Kasumi-1 (cell line): ENCODE results near the gene GALNT7.
A peak's percentile ranks its signal among the peaks of the same experiment; 100 is the strongest.
"Not testable (repeated sequence)": the region's sequence is repeated elsewhere in the genome, so short reads cannot be mapped to it uniquely, and the experiment has no call there.

Experiments
- DNase-seq, 2 experiments: peaks; one replicate each; lab custom pipeline; 2025; lab: John Stamatoyannopoulos, UW

The GALNT7 gene, protein sequence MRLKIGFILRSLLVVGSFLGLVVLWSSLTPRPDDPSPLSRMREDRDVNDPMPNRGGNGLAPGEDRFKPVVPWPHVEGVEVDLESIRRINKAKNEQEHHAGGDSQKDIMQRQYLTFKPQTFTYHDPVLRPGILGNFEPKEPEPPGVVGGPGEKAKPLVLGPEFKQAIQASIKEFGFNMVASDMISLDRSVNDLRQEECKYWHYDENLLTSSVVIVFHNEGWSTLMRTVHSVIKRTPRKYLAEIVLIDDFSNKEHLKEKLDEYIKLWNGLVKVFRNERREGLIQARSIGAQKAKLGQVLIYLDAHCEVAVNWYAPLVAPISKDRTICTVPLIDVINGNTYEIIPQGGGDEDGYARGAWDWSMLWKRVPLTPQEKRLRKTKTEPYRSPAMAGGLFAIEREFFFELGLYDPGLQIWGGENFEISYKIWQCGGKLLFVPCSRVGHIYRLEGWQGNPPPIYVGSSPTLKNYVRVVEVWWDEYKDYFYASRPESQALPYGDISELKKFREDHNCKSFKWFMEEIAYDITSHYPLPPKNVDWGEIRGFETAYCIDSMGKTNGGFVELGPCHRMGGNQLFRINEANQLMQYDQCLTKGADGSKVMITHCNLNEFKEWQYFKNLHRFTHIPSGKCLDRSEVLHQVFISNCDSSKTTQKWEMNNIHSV

DNA sequence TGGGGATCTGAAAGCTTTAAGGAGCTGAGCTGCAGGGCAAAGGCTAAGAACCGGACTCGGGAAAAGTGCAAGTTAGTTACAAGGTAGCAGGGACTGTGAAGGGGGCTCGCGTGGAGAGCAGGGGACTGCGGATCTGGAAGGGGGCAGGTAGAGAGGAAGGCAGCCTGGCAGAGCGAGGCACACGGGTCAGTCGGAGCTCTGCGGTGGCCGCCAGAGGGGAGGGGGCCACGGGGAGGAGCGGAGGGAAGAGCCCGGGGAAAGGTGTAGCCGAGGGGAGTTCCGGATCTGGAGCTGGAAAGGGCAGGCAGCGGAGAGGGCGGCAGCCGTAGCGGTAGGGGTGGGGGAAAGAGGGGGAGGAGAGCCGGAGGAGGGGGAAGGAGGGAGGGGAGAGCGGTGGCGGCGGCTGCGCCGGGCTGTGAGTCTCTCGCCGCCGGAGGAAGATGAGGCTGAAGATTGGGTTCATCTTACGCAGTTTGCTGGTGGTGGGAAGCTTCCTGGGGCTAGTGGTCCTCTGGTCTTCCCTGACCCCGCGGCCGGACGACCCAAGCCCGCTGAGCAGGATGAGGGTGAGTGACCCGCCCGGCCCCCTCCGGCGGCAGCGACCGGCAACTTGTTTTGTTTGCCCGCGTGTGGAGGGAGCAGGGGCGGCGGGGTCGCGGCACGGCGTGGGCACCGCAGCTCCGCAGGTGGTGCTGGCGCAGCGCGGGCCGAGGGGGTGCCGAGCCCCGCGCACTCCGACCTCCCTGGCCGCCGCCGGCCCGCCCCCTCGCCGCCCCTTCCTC, at the start of gene GALNT7:
Gene GALNT7 (plus strand): TSS at position 416 of the 782 bp plus-strand sequence. CDS start 25 bp downstream, at position 441.
- DNase-seq = peak; percentile 85 to 90

DNA sequence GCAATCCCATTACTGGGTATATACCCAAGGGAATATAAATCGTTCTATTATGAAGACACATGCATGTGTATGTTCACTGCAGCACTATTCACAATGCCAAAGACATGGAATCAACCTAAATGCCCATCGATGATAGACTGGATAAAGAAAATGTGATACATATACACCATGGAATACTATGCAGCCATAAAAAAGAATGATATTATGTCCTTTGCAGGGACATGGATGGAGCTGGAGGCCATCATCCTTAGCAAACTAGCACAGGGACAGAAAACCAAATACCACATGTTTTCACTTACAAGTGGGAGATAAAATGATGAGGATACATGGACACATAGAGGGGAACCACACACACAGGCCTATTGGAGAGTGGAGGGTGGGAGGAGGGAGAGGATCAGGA, 49.8 kb upstream of the GALNT7 start:
- DNase-seq = not testable (repeated sequence)

DNA sequence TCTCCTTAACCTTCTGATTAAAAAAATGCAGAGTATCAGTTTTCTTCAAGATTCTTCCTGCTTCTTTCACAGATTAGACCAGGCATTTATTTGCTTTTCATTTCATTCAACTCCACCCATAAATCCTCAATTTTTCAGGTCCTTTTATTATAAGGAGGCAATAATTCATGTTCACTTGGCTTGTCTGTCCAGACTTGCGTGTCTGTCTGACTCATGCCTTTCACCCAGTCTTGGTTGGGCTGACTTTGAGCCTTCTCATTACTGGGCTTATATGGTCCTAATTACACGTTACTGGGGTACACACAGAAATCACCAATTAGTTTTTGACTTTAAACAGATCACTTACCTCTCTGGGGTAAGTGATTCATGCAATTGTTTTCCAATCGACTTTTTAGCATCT, 48.8 kb upstream of the GALNT7 start:
- no peak for DNase-seq

DNA sequence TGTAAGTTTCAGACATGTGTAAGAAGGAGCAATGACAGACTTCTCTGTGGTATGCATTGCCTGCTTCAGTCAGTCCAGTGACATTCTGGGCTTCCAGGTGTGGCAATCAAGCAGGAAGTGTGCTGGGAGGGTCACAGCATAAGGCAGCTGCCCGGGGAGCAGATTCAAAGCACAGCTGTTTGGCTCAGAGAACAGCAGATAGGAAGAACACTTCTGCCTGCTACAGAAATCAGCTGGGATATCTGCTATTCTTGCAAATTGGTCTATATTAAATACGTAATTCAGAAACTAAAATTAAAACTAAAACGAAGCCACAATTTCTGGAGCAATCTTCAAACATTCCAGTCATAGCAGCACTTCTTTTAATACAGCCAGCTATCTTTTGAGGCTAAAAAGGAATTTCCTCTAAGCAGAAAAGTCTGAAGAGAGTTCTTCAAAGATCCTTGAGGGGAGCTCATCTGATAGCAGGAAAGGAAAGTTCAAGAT, 47.5 kb upstream of the GALNT7 start:
- peak; percentile 74 for DNase-seq

DNA sequence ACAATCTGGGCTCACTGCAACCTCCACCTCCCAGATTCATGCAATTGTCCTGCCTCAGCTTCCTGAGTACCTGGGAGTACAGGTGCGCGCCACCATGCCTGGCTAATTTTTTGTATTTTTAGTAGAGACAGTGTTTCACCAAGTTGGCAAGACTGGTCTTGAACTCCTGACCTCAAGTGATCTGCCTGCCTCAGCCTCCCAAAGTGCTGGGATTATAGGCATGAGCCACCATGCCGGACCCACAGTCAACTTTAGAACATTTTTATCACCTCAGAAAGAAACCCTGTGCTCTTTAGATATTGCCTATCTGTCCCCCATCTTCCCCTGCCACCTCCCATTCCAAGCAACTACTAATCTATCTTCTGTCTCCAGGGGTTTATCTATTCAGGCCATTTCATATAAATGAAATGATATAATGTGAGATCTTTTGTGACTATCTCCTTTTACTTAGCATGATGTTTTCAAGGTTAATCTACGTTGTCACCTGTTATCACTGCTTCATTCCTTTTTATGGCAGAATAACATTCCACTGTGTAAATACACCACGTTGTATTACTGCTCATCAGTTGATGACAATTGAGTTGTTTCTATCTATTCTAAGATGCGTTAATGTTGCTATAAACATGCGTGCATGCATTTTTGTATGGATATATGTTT, 44.3 kb upstream of the GALNT7 start:
- DNase-seq = no peak

DNA sequence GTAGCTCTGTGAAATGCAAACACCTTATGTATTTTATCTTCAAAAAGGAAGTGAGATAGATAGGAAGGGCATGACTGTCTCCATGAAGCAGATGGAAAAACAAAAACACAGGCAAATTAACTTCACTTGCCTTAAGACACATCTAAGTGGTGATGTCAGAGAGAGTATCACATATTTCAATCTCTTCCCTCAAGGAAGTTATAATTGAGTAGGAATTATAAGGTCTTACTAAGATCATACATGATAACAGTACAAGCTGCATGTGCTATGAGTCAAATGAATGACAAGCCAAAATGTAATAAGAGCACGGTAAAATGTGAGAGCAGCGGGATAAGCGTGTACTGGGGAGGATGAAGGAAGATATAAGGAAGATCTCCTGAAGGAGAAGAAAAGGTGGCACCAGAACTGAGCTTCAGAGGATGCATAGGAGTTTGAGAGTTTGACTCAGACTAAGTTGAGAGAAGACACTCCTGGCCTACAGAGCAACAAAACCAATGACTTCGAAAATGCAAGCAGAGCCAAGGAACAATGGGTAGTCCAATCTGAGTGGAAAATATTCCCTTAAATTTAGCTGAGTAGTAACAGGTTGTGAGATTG, 43.3 kb upstream of the GALNT7 start:
- no peak for DNase-seq

DNA sequence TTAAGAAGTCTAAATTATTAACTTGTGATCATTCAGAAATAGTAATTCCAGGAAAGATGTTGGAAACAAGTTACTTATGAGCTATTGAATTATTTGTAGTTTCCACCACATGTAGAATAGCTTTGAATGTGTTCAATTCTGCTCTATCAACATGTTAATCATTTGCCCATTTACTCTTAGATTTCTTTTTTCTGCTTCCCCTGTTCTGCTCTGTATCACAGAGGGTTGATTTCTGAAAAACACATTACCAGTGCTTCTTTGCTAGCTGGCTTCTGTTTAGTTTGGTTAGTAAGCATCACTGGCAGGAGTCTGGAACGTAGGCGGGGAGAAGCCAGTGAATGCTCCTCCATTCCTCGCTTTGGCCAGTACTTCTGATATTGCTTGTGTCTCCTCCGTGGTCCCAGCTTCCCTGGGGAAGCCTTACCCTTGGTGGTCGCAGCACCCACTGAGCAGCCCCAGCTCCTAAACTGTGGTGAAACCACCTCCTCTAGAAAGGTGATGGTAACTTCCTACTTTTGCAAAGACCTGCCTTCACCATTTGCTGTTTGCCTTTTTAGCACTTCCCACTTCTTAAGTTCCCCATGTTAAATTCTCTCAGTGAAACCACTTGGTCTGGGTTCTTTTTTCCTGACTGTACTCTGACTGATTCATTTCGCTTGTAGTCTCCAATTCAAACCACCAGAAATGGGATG, 40.3 kb upstream of the GALNT7 start:
- DNase-seq = peak; percentile 42 to 45

DNA sequence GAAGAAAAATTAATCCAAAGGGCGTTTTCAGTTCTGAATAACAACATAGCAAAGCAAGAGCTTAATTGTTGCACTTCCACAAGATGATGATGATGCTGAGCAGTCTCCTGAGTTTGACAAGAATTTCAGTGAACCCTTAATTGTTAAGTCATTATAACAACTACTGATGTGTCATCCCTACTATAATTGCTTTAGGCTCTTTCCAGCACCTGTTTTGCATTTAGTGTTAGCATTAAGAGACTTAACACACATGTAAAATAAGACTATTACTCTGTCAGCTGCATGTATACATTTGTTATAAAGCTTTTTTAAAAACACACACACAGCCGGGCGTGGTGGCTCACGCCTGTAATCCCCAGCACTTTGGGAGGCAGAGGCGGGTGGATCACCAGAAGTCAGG, 37.9 kb upstream of the GALNT7 start:
- DNase-seq = no peak

DNA sequence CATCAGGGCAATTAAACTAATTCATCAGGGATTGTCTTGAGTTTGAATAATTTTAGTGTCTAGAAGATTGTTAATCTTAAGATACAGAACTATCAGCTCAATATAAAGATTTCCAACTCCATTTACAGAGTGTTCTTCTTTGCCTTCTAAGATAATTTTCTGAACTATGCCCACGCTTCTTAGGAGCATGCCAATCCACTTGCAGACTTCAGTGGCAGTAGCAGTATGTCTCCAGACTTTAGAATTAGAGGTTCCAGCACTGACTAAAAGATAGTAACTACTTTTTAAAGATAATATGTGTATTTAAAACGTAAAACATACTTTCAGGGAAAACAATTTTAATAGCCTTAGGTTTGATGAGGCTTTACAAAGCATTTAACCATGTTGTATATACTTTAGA, 34.2 kb upstream of the GALNT7 start:
- no peak for DNase-seq

DNA sequence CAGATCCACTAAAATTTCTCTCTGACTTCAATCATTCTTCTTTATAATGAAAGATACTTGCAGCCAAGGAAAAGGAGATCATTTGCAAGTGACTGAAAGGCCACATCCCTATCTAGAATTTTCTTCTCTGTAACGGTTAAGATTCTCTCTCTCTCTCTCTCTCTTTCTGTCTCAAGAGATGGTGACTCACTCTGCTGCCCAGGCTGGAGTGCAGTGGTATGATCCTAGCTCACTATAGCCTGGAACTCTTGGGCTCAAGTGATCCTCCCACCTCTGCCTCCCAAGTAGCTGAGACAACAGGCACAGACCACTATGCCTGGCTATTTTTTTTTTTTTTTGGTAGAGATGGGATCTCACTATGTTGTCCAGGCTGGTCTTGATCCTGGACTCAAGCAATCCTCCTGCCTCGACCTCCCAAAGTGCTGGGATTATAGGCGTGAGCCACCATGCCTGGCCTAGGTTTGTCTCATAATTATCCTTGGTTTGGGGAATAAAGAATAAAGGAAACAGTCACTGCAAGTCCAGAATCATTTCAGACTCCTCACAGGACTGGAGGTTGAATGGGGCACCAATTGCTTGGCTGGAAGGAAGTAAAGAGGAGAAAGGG, 33.3 kb upstream of the GALNT7 start:
- no peak for DNase-seq

DNA sequence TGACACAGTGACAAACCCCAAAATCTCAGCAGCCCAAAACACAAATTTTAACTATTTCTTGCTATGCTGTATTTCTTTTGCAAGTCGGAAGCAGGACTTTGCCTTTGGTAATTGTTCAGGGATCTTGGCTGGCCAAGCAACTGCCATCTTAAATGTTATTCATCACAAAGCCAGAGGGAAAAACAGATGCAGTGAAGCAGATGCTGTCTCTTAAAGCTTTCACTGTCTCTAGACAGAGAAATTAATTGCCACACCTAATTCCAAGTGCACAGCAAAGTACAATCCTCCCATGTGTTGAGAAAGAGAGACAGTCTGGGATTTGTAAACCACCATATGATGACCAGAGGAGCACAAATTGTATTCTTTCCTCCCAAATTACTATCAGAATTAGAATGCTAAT, 30.0 kb upstream of the GALNT7 start:
- DNase-seq = no peak

DNA sequence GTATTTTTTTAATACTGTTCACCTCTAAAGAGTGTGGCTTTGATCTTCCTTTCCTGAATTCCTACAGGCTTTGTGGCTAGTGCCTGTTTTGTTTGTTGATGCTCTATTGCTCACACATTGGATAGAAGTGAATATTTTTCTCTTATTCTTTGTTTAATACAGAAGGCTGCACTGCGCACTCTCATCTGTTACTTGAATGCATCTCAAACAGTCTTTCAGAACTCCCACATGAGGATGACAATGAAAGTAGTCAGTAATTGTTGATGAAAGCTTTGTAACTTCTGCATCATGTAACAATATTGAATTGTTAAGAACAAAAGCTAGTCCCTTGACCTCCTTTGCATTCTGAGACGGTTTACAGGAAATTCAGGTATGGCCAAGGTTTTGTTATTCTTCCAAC, 29.1 kb upstream of the GALNT7 start:
- DNase-seq = no peak

DNA sequence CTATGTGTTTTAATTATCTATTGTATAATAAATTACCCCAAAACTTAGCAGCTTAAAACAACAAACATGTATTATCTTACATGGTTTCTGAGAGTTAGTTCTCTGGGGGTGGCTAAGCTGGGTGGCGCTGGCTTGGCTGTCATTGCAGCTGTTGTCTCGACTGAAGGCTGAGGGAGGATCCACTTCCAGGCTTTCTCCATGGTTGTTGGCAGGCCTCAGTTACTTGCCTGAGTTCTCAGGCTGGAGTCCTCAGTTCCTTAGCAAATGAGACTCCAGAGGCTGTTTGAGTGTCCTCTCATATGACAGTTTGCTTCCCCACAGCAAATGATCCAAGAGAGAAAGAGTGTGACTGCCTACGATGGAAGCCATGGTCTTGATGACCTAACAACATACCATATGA, 23.5 kb upstream of the GALNT7 start:
- DNase-seq = no peak

DNA sequence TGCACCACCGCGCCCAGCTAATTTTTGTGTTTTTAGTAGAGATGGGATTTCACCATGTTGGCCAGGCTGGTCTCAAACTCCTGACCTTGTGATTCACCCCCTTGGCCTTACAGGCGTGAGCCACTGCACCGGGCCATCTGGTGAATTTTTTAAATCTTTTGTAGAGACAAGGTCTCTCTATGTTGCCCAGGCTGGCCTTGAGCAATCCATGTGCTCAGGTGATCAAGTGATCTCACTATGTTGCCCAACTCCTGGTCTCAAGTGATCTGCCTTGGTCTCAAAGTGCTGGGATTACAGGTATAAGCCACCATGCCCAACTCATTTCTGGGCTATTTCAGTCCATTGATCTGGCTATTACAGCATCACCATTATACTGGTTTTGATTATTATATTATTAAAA, 22.2 kb upstream of the GALNT7 start:
- DNase-seq = no peak

DNA sequence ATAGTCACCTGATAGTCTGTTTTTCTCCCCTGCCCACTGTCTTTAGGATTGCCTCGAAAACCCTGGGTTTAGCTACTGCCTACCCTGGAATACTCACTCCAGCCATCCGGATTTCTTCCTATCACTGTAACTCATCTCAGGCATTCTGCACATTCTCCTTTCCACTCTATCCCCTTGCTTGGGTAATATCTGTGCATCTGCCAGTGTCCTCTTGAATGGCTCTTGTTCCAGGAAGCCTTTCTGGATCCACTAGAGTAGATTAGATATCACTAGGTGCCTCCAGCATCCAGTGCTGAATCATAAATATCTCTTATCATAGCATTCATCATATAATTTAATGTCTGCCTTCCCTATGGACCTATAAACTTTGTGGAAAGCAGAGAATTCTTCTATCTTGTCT, 17.1 kb upstream of the GALNT7 start:
- DNase-seq = no peak

DNA sequence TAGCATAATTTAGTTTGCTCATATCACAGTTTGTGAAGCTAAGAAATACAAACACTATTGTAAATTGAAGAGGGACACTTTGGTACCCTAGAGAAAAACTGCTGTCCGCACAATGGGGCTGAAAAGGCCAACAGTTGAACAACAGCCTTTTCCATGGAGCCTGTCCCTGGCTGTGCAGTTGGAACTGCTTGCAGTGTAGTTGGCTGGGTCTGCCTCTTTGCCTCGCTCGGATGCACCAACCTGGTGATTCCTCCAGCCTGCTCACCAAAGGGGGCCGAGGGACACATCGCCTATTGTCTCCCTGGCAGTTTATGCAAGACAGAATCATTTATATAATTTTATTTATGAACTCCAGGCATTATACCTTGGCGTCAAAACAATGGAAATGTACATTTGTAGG, 16.5 kb upstream of the GALNT7 start:
- DNase-seq = no peak

DNA sequence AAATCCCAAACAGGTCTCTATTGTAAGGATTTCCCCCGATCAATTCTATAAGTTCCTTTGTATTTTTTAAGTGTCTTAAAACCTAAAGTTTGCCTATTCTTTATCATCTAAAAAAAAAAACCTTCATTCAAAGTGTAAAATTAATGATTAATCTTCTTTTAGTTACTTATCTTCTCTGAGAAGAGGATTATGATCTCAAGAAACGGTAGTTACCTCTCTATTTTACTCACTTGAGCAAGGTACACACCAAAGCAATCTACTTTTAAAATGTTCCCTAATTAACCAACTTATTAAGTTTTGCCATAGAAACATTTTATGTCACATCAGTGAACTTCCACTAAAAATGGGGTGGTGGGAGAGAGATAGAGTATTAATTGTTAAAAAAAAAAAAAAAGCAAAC, 15.2 kb upstream of the GALNT7 start:
- no peak for DNase-seq

DNA sequence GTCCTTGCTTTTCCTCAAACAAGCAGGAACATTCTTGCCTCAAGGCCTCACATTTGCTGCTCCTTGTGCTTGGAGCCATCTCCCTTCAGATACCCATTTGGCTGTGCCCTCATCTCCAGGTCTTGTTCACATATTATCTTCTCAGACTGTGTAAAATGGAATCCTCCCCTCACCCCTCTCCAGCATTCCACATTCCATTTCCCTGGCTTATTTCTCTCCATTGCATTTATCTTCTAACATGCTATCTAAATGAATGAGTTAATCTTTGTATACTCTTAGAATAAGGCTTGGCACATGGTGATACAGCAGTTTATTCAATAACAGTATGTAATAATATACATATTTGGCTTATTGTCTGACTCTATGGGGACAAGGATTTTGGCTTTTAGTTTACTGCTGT, 8.8 kb upstream of the GALNT7 start:
- no peak for DNase-seq

DNA sequence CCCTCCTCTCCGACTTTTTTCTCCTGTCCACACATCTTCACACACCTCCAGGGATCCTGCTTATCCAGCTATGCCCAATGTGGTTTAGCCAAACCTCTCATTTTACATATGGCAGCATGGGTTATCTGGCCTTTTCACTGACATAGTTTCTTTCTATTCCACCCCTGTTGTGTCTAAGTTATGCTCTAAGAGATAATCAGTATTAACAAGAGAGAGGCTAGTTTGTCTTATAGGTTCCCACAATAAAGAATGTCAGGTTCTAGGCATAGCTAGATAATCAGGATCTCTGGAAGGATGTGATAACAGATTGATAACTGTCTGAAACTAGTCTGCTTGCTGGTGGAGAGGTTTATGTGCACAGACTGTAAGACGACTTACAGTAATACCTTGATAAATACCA, 7.7 kb upstream of the GALNT7 start:
- DNase-seq = no peak

DNA sequence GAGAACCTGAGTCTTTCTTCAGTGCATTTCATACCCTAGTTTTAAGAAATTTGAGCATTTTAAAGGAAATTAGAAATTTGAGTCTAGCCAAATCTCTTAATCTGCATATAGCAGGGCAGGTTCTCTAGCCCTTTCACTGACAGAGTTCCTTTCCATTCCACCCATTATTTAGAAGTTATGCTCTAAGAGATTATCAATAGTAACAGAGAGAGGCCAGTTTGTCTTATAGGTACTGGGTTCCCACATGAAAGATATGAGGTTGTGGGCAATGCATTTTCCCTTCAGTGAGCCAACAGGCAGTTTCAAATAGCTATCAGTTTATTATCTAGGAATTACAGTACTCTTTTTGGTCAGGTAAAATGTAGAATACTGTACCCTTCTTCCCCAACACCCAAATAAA, 7.3 kb upstream of the GALNT7 start:
- no peak for DNase-seq

DNA sequence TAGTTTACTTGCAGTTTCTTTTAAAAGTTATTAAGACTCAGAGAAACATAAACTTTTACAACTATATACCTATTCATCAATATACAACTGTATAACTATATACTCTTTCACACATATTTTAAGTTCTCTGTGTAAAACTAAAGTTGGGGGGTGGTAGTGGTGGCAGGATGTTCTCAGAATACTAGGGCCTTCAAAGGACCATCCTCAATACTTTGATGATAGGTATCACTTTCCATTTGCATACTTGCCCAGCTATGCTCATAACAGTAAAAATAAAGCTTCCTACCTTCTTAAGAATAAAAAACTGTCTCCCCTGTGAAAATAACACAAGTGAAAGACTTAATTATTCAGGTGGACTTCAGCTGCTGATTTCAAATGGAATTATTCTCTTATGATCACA, 2.9 kb upstream of the GALNT7 start:
- DNase-seq = no peak
